Kidney (tissue), 14 donors: ENCODE measurements around the gene C2orf92. TPM values are rescaled to one million over a fixed set of nuclear protein-coding genes. Genes with fewer than 3 reads are reported as not detected.

Experiments used
- DNase-seq, 5 donors: peaks; one replicate each; pipeline ENCODE4 v3.0.0-alpha.2; 2013 to 2020
- FAIRE-seq: peaks from 2 replicates; lab custom pipeline; 2012; peaks lifted over from hg19 to GRCh38; lab: Jason Lieb, UNC
- H3K27ac ChIP-seq, 2 donors: one replicate each; pipeline ENCODE4 v1.7.0; 2013; ENCODE audit warnings: low read depth in 2 of 2, low read length in 2 of 2, inconsistent platforms in 1 of 2
- H3K27me3 ChIP-seq: one replicate; pipeline ENCODE4 v1.7.1; 2013; ENCODE audit warnings: low read length, inconsistent platforms; ENCODE audit not compliant: control insufficient read depth, insufficient read depth
- H3K36me3 ChIP-seq, 3 donors: one replicate each; pipeline versions ENCODE4 v1.7.0 to v1.7.1; 2013; ENCODE audit warnings: low read length in 3 of 3, control low read depth in 1 of 3, inconsistent platforms in 1 of 3; ENCODE audit not compliant: insufficient read depth in 3 of 3, control insufficient read depth in 2 of 3
- H3K4me1 ChIP-seq, 3 donors: one replicate each; pipeline versions ENCODE4 v1.7.0 to v1.7.1; 2013; ENCODE audit warnings: low read length in 3 of 3, inconsistent platforms in 1 of 3, low read depth in 1 of 3; ENCODE audit not compliant: control insufficient read depth in 2 of 3, insufficient read depth in 2 of 3
- H3K4me3 ChIP-seq, 3 donors: one replicate each; pipeline versions ENCODE4 v1.7.0 to v1.8.1; 2013; ENCODE audit warnings: low read length in 3 of 3, control low read depth in 1 of 3, inconsistent platforms in 1 of 3
- H3K9ac ChIP-seq, 3 donors: one replicate each; pipeline versions ENCODE4 v1.7.0 to v1.7.1; 2013; ENCODE audit warnings: low read length in 3 of 3, control low read depth in 1 of 3, inconsistent platforms in 1 of 3
- H3K9me3 ChIP-seq, 3 donors: one replicate each; pipeline versions ENCODE4 v1.7.0 to v1.7.1; 2013; ENCODE audit warnings: low read length in 3 of 3, control low read depth in 1 of 3, inconsistent platforms in 1 of 3; ENCODE audit not compliant: control insufficient read depth in 2 of 3, insufficient read depth in 1 of 3
- intact Hi-C: fragments of 100-400 bp; cut with DNase I; formaldehyde crosslinking; loops from one replicate; pipeline ENCODE4 v1.11.1; 2022
- polyA plus RNA-seq: library from polyadenylated mRNA; stranded (reverse); fragments of 350-450 nt; fragmentation: Illumina TruSeq; extraction: RNeasy Lipid Tissue Mini Kit (QIAGEN cat#74804); gene quantifications from one replicate; pipeline ENCODE4 v1.2.3, GENCODE V29; 2014; ENCODE audit warnings: low read depth, low replicate concordance; ENCODE audit not compliant: insufficient read depth
- total RNA-seq: library from RNA; stranded (reverse); fragmentation: NEBNext Ultra II Directional; extraction: Animal tissue kit (Norgen Biotek cat#: 25700); gene quantifications from one replicate; pipeline ENCODE4 v1.2.1, GENCODE V29; 2021
- TF ChIP-seq, protein P1 (sequence below): IDR thresholded peaks from 3 replicates; pipeline ENCODE4 v1.5.1; 2012; ENCODE audit warnings: mild to moderate bottlenecking, moderate library complexity, borderline replicate concordance; ENCODE audit not compliant: insufficient read depth; ENCODE audit errors: extremely low read depth
- donor health status: control.
- donor health status: control.
- donor health status: control.
- donor health status: control.
- donor health status: control.
- donor health status: DM: yes; HTN: yes; CAD: no.
- donor health status: Normal renal cell carcinoma (clear cell type).

C2orf92 gene
- total and polyA plus RNA-seq, 2 donors from 2014 or later: 3.3 to 7.3 TPM

DNA sequence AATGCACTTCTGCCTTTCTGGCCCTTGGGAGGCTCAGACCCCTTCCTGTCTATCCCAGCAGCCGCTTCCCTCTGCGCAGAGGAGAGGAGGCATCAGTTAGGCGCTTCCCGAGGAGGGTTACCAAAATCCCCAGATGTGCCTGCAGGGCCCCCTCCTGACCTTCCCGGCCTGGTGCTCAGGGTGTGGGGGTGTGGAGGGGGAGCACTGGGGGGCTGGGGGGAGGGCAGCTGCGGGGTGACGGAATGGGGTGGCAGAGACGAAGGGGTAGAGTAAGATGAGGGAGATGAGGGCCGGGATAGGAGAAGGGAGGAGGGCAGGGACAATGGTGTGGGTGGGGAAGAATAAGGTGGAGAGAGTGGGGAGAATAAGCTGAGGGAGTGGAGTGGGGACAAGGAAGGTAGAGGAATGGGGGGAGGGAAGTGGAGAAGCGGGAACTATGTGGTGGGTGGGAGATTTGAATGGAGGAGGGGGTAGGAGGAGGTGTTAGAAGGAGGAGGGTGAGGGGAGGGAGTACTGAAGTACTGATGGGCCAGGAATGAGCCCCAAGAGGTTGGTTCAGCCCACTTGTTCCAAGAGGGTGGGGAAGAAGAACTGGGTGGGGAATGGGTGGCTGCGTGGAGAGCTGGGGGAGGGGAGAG is 37.3 kb downstream of the C2orf92 start:
- no peak overlapping the region for H3K4me3 ChIP-seq
- no peaks in the 10 kb centered on the region for H3K27me3 ChIP-seq
- no peaks in the 10 kb centered on the region for H3K36me3 ChIP-seq
- intact Hi-C loops: loop anchor here (10.0 kb wide), 1 partner anchor 112 kb away; no protein-coding TSS in a partner anchor
- DNase-seq (no peak), FAIRE-seq (no peak)
- peaks cover 0 to 6% (median 0%) of the 10 kb centered on the region in 3 donors for H3K4me1 ChIP-seq
- H3K9ac ChIP-seq: no peak overlapping the region
- TF ChIP-seq, protein P1, sequence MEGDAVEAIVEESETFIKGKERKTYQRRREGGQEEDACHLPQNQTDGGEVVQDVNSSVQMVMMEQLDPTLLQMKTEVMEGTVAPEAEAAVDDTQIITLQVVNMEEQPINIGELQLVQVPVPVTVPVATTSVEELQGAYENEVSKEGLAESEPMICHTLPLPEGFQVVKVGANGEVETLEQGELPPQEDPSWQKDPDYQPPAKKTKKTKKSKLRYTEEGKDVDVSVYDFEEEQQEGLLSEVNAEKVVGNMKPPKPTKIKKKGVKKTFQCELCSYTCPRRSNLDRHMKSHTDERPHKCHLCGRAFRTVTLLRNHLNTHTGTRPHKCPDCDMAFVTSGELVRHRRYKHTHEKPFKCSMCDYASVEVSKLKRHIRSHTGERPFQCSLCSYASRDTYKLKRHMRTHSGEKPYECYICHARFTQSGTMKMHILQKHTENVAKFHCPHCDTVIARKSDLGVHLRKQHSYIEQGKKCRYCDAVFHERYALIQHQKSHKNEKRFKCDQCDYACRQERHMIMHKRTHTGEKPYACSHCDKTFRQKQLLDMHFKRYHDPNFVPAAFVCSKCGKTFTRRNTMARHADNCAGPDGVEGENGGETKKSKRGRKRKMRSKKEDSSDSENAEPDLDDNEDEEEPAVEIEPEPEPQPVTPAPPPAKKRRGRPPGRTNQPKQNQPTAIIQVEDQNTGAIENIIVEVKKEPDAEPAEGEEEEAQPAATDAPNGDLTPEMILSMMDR: no peak
- H3K9me3 ChIP-seq: no peaks in the 10 kb centered on the region
- H3K27ac ChIP-seq: no peak overlapping the region

DNA sequence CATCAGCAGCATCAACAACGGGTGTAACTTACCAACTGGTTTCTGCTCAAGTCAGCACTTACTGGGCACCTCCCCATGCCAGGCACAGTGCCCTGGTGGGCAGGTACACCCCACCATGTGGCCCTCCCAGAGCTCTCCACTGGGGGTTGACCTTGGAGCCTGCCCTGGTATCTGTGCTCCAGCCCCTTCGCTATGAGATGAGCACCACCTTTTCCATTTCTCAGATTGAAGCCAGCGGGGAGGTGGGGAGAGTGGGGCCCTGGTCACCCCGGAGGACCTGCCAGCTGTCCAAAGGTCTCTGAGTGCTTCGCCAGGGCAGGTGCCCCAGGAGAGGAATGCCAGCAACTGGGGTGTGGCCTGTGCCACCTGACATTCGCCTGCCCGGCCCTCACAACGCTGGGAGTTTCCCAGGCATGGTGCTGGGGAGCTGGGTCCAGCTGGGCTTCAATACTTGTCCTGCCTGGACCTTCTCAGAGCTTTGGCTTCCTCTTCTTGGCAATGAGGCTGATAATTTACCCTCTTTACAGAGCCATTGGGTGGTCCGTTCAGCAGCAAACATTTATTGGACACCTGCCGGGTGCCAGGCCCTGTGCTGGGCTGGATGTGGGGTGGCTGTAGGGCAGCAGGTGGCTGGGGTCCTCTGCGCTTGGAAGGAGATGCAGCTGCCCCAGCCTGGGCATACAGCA is 38.0 kb downstream of the C2orf92 start:
- Histone ChIP-seq H3K27me3 (no peaks in the 10 kb centered on the region), H3K4me1 (peaks cover 0 to 6% (median 0%) of the 10 kb centered on the region in 3 donors), H3K4me3 (no peak overlapping the region), H3K27ac (no peak overlapping the region), H3K36me3 (no peaks in the 10 kb centered on the region), H3K9me3 (no peaks in the 10 kb centered on the region), H3K9ac (no peak overlapping the region)
- DNase-seq (peak in 2 of 5 donors; percentile 31 to 37), FAIRE-seq (no peak)
- TF ChIP-seq, protein P1: no peak
- intact Hi-C loops: loop anchor here (10.0 kb wide), 1 partner anchor 113 kb away; no protein-coding TSS in a partner anchor

DNA sequence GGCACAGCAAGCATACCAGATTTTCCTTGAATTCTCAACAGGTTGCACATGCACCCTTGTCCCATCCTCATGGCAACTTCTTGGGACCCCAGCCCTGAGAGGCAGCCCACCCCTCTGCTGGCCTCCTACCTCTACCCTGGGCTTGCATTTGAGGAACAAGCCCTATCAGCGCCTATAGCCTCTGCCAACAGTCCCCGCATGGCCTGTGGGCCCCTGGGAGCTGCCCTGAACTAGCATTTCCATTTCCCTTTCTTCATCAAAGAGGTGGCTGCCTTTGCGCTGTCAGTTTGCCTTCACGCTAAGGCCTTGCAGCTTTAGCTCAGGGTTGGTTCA is 38.5 kb downstream of the C2orf92 start:
- Histone ChIP-seq H3K4me3 (no peak overlapping the region), H3K4me1 (peaks cover 0 to 6% (median under 1%) of the 10 kb centered on the region in 3 donors), H3K9ac (no peak overlapping the region), H3K36me3 (no peaks in the 10 kb centered on the region), H3K9me3 (no peaks in the 10 kb centered on the region), H3K27me3 (no peaks in the 10 kb centered on the region), H3K27ac (no peak overlapping the region)
- intact Hi-C loops: loop anchor here (10.0 kb wide), 1 partner anchor 113 kb away; no protein-coding TSS in a partner anchor
- TF ChIP-seq, protein P1: no peak
- FAIRE-seq (no peak), DNase-seq (peak in 2 of 5 donors; percentile 18 to 23)
